Panc1 (cell line): Measurements from ENCODE around the gene MRPL48. TPM values are rescaled to one million over a fixed set of nuclear protein-coding genes. Genes with fewer than 3 reads are reported as not detected.

Source experiments
- ATAC-seq: fragments of 200-7000 bp; cut with Tn5 transposase; 2 replicates; pipeline ENCODE4 v1.9.1; 2020; ENCODE audit warnings: mild to moderate bottlenecking, moderate library complexity
- BruUV-seq: library from RNA; stranded (reverse); fragments of 400-500 nt; replicated peaks from 2 replicates; lab custom pipeline; 2021; lab: Mats Ljungman, UMichigan
- CTCF ChIA-PET: fragments of 300-600 bp; sonication (Branson Sonifier 250); formaldehyde crosslinking; loops from one replicate; lab custom pipeline; 2022; ENCODE audit warnings: antibody characterized with exemption; lab: Charles Lee
- POLR2A ChIA-PET: fragments of 300-600 bp; sonication (Branson Sonifier 250); formaldehyde crosslinking; loops from one replicate; lab custom pipeline; 2022; ENCODE audit warnings: antibody characterized with exemption; lab: Charles Lee
- DNase-seq: peaks from one replicate; pipeline ENCODE4 v3.0.0-alpha.2; 2010; ENCODE audit warnings: low read depth, low spot score
- H3K27ac ChIP-seq: 2 replicates; pipeline ENCODE4 v1.5.1; 2011; ENCODE audit warnings: mild to moderate bottlenecking, low read length, inconsistent platforms
- H3K27me3 ChIP-seq: fragments of 200-500 bp; sonication (Bioruptor generic); 2 replicates; pipeline ENCODE4 v1.6.0; 2014; ENCODE audit warnings: low read length, inconsistent platforms; ENCODE audit not compliant: control insufficient read depth, insufficient read depth
- H3K36me3 ChIP-seq: fragments of 200-500 bp; sonication (Bioruptor generic); 2 replicates; pipeline ENCODE4 v1.5.1; 2014; ENCODE audit warnings: inconsistent platforms, mild to moderate bottlenecking, low read length, moderate library complexity; ENCODE audit not compliant: control insufficient read depth, insufficient read depth
- H3K4me1 ChIP-seq: 2 replicates; pipeline ENCODE4 v1.5.1; 2011; ENCODE audit warnings: inconsistent platforms, mild to moderate bottlenecking, low read length, moderate library complexity; ENCODE audit not compliant: control insufficient read depth, insufficient read depth
- H3K4me3 ChIP-seq, 2 experiments: 2 replicates each; pipeline ENCODE4 v1.5.1; 2011 to 2012; ENCODE audit warnings: low read depth in 2 of 2, low read length in 2 of 2, mild to moderate bottlenecking in 2 of 2, inconsistent platforms in 1 of 2, moderate library complexity in 1 of 2
- H3K9me3 ChIP-seq: fragments of 200-500 bp; sonication (Bioruptor generic); 2 replicates; pipeline ENCODE4 v1.5.1; 2014; ENCODE audit warnings: low read depth, mild to moderate bottlenecking, inconsistent platforms, low read length, moderate library complexity; ENCODE audit not compliant: control insufficient read depth, insufficient read depth
- CTCF ChIP-seq: fragments of 450-650 bp; IDR thresholded peaks from 2 replicates; pipeline ENCODE4 v1.5.1; 2017; ENCODE audit warnings: mild to moderate bottlenecking
- POLR2AphosphoS5 ChIP-seq: IDR thresholded peaks from 2 replicates; pipeline ENCODE4 v1.6.1; 2012; ENCODE audit warnings: mild to moderate bottlenecking, low read depth, low read length, moderate library complexity
- REST ChIP-seq, 2 experiments: IDR thresholded peaks; 2 replicates each; pipeline ENCODE4 v1.6.1; 2011 to 2012; ENCODE audit warnings: low read depth in 2 of 2, control low read depth in 1 of 2, low read length in 1 of 2, mild to moderate bottlenecking in 1 of 2, moderate library complexity in 1 of 2; ENCODE audit not compliant: insufficient read depth in 1 of 2
- SIN3A ChIP-seq: IDR thresholded peaks from 2 replicates; pipeline ENCODE4 v1.6.1; 2012; ENCODE audit warnings: low read depth, mild to moderate bottlenecking, low read length, moderate library complexity, borderline replicate concordance; ENCODE audit not compliant: insufficient read depth
- TCF7L2 ChIP-seq: IDR thresholded peaks from 2 replicates; pipeline ENCODE4 v1.6.1; 2011; ENCODE audit warnings: mild to moderate bottlenecking, low read depth, low read length, inconsistent platforms
- in situ Hi-C: cut with HindIII; loops from 2 replicates; pipeline ENCODE4 v1.10.0; 2016; ENCODE audit warnings: low sequenced_read_pairs, low pct_unique_long_range_greater_than_20kb
- intact Hi-C: fragments of 100-400 bp; cut with micrococcal nuclease; formaldehyde crosslinking; loops from one replicate; pipeline ENCODE4 v1.10.0; 2022; ENCODE audit not compliant: unreplicated experiment
- total RNA-seq: library from RNA; stranded (reverse); gene quantifications from one replicate; pipeline ENCODE4 v1.2.1, GENCODE V29; 2021; ENCODE audit not compliant: unreplicated experiment

The MRPL48 gene
- total RNA-seq, 1 experiment from 2014 or later: 42.0 TPM

- Histone ChIP-seq H3K36me3 (no peaks in the 10 kb centered on the region), H3K4me1 (no peaks in the 10 kb centered on the region), H3K9me3 (no peaks in the 10 kb centered on the region), H3K27ac (no peak overlapping the region), H3K27me3 (no peaks in the 10 kb centered on the region), H3K4me3 (no peak overlapping the region)
- BruUV-seq: no TSS peak
- POLR2A ChIA-PET: no interaction called here
- ATAC-seq (peak; percentile 87), DNase-seq (no peak)
- TF ChIP-seq TCF7L2 (no peak), POLR2AphosphoS5 (no peak), REST (IDR thresholded peaks at IDR 0.05; ENCODE audit: insufficient read depth in 1 of 2, low read depth in 2 of 2, low read length in 1 of 2) (no peak), SIN3A (no peak), CTCF (no peak)
- CTCF ChIA-PET: no interaction called here
- in situ Hi-C loops (no loop called here), intact Hi-C loops (no loop called here)
These were observed 119.5 kb downstream of the MRPL48 start for GRCh38 chr11:73907191-73907590.

- in situ Hi-C loops: no loop called here
- H3K4me1 ChIP-seq: no peaks in the 10 kb centered on the region
- no peak for DNase-seq
- no peak for ATAC-seq
- H3K27ac ChIP-seq: no peak overlapping the region
- BruUV-seq: no TSS peak
- intact Hi-C loops: no loop called here
- no peaks in the 10 kb centered on the region for H3K27me3 ChIP-seq
- no peaks in the 10 kb centered on the region for H3K36me3 ChIP-seq
- H3K9me3 ChIP-seq: no peaks in the 10 kb centered on the region
- H3K4me3 ChIP-seq: no peak overlapping the region
- ChIA-PET CTCF (no interaction called here), POLR2A (no interaction called here)
- no peak for TF ChIP-seq CTCF
- TF ChIP-seq POLR2AphosphoS5: no peak
- TF ChIP-seq TCF7L2: no peak
- TF ChIP-seq SIN3A: no peak
- TF ChIP-seq REST (IDR thresholded peaks at IDR 0.05; ENCODE audit: insufficient read depth in 1 of 2, low read depth in 2 of 2, low read length in 1 of 2): no peak
These were observed 124.4 kb downstream of the MRPL48 start for GRCh38 chr11:73912026-73912425.
